Trophoblast cell (in vitro differentiated cells and primary cell): ENCODE measurements around the gene PROC.

Experiments used
- DNase-seq, 2 donors: peaks; one replicate each; pipeline ENCODE4 v3.0.0-alpha.2; 2016
- H2AFZ ChIP-seq: 2 replicates; pipeline ENCODE4 v1.6.1; 2013; ENCODE audit warnings: low read length, moderate library complexity, mild to moderate bottlenecking; ENCODE audit not compliant: insufficient read depth, poor library complexity
- H2AK5ac ChIP-seq: 2 replicates; pipeline ENCODE4 v1.6.1; 2013; ENCODE audit warnings: mild to moderate bottlenecking, low read length
- H2BK120ac ChIP-seq: 2 replicates; pipeline ENCODE4 v1.6.1; 2013; ENCODE audit warnings: low read length, mild to moderate bottlenecking, moderate library complexity; ENCODE audit not compliant: insufficient read depth, poor library complexity
- H2BK12ac ChIP-seq: 2 replicates; pipeline ENCODE4 v1.6.1; 2013; ENCODE audit warnings: mild to moderate bottlenecking, low read length, moderate library complexity
- H2BK5ac ChIP-seq: 2 replicates; pipeline ENCODE4 v1.6.1; 2013; ENCODE audit warnings: low read length, low read depth, moderate library complexity, mild to moderate bottlenecking; ENCODE audit not compliant: poor library complexity
- H3K14ac ChIP-seq: 2 replicates; pipeline ENCODE4 v1.6.1; 2013; ENCODE audit warnings: mild to moderate bottlenecking, low read length
- H3K18ac ChIP-seq: 2 replicates; pipeline ENCODE4 v1.6.1; 2013; ENCODE audit warnings: mild to moderate bottlenecking, low read length
- H3K23ac ChIP-seq: 2 replicates; pipeline ENCODE4 v1.6.1; 2013; ENCODE audit warnings: low read length
- H3K27ac ChIP-seq: 2 replicates; pipeline ENCODE4 v1.5.1; 2013; ENCODE audit warnings: low read depth, mild to moderate bottlenecking, inconsistent platforms, low read length, moderate library complexity
- H3K27me3 ChIP-seq: 2 replicates; pipeline ENCODE4 v1.6.1; 2013; ENCODE audit warnings: inconsistent platforms, mild to moderate bottlenecking, low read length, moderate library complexity; ENCODE audit not compliant: insufficient read depth
- H3K36me3 ChIP-seq, 2 experiments: 1 replicate in 1 of 2; 2 replicates in 1 of 2; pipeline ENCODE4 v1.6.1; 2013; ENCODE audit warnings: low read length in 2 of 2, mild to moderate bottlenecking in 2 of 2, moderate library complexity in 1 of 2; ENCODE audit not compliant: insufficient read depth in 2 of 2, control insufficient read depth in 1 of 2
- H3K4ac ChIP-seq: 2 replicates; pipeline ENCODE4 v1.6.1; 2013; ENCODE audit warnings: low read depth, mild to moderate bottlenecking, low read length, moderate library complexity
- H3K4me1 ChIP-seq, 2 experiments: 1 replicate in 1 of 2; 2 replicates in 1 of 2; pipeline ENCODE4 v1.6.1; 2013; ENCODE audit warnings: low read length in 2 of 2, mild to moderate bottlenecking in 2 of 2, moderate library complexity in 1 of 2; ENCODE audit not compliant: insufficient read depth in 2 of 2, control insufficient read depth in 1 of 2
- H3K4me2 ChIP-seq: 2 replicates; pipeline ENCODE4 v1.6.1; 2013; ENCODE audit warnings: inconsistent platforms, mild to moderate bottlenecking, low read length, moderate library complexity
- H3K4me3 ChIP-seq: 2 replicates; pipeline ENCODE4 v1.5.1; 2013; ENCODE audit warnings: mild to moderate bottlenecking, low read depth, low read length, inconsistent platforms
- H3K79me1 ChIP-seq: one replicate; pipeline ENCODE4 v1.6.1; 2013; ENCODE audit warnings: low read length
- H3K79me2 ChIP-seq: 2 replicates; pipeline ENCODE4 v1.6.1; 2013; ENCODE audit warnings: low read length, mild to moderate bottlenecking; ENCODE audit not compliant: control insufficient read depth, insufficient read depth, poor library complexity
- H3K9ac ChIP-seq: 2 replicates; pipeline ENCODE4 v1.6.1; 2013; ENCODE audit warnings: mild to moderate bottlenecking, low read length
- H3K9me3 ChIP-seq: 2 replicates; pipeline ENCODE4 v1.6.1; 2013; ENCODE audit warnings: low read depth, mild to moderate bottlenecking, control low read depth, inconsistent platforms, low read length; ENCODE audit not compliant: insufficient read depth
- H4K12ac ChIP-seq: 2 replicates; pipeline ENCODE4 v1.6.1; 2013; ENCODE audit warnings: low read depth, mild to moderate bottlenecking, low read length, moderate library complexity
- H4K8ac ChIP-seq: 2 replicates; pipeline ENCODE4 v1.6.1; 2013; ENCODE audit warnings: low read depth, mild to moderate bottlenecking, low read length, moderate library complexity
- H4K91ac ChIP-seq: one replicate; pipeline ENCODE4 v1.6.1; 2013; ENCODE audit warnings: low read depth, mild to moderate bottlenecking, low read length, moderate library complexity
- WGBS: extraction: QIAGEN DNeasy Blood & Tissue Kit; methylation state at CpG from one replicate; pipeline ENCODE4 v1.1.7; 2013; ENCODE audit warnings: missing lambda C conversion rate; ENCODE audit not compliant: insufficient read length, insufficient coverage; ENCODE audit errors: extremely low coverage; 5-methylcytosine and 5-hydroxymethylcytosine counted together

The PROC gene

DNA sequence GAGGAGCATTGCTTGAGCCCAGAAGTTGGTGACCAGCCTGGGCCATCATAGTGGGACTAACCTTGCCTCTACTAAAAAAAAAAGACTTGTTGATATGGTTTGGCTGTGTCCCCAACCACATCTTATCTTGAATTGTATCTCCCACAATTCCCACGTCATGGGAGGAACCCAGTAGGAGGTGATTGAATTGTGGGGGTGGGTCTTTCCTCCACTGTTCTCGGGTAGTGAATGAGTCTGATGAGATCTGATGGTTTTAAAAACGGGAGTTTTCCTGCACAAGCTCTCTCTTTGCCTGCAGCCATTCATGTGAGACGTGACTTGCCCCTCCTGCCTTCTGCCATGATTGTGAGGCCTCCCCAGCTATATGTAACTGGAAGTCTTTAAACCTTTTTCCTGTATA lies 47.0 kb downstream of the PROC start:
- Histone ChIP-seq H4K12ac (no peak overlapping the region), H4K91ac (no peak overlapping the region)

GRCh38 chr2:127469051-127469450 lies 50.8 kb downstream of the PROC start:
- H2AFZ ChIP-seq, result no peak overlapping the region
- no peak overlapping the region for H3K18ac ChIP-seq
- H2BK12ac ChIP-seq, result no peak overlapping the region
- H3K9ac ChIP-seq, result no peak overlapping the region
- H3K27me3 ChIP-seq, result no peaks in the 10 kb centered on the region
- DNase-seq, result no peak
- no CpG with 5 or more reads among the region's 8 CpGs for WGBS
- H4K91ac ChIP-seq, result no peak overlapping the region
- H3K79me1 ChIP-seq, result no peaks in the 10 kb centered on the region
- H3K36me3 ChIP-seq, result peaks cover 2 to 8% of the 10 kb centered on the region in 2 experiments
- H3K4me1 ChIP-seq, result no peaks in the 10 kb centered on the region
- H3K14ac ChIP-seq, result no peak overlapping the region
- H3K23ac ChIP-seq, result no peak overlapping the region
- H3K4me3 ChIP-seq, result no peak overlapping the region
- no peak overlapping the region for H3K4ac ChIP-seq
- H2BK120ac ChIP-seq, result no peak overlapping the region
- H3K79me2 ChIP-seq, result no peaks in the 10 kb centered on the region
- H3K4me2 ChIP-seq, result no peak overlapping the region
- no peak overlapping the region for H3K27ac ChIP-seq
- no peak overlapping the region for H4K12ac ChIP-seq
- no peak overlapping the region for H2BK5ac ChIP-seq
- no peak overlapping the region for H2AK5ac ChIP-seq
- no peak overlapping the region for H4K8ac ChIP-seq
- no peaks in the 10 kb centered on the region for H3K9me3 ChIP-seq

More for the DNA sequence above, 47.0 kb downstream of the PROC start:
- Histone ChIP-seq H2AK5ac (no peak overlapping the region), H3K18ac (no peak overlapping the region), H3K9me3 (no peaks in the 10 kb centered on the region), H2AFZ (no peak overlapping the region), H4K8ac (no peak overlapping the region), H3K4me3 (no peak overlapping the region), H3K27me3 (no peaks in the 10 kb centered on the region), H3K79me1 (no peaks in the 10 kb centered on the region), H3K79me2 (no peaks in the 10 kb centered on the region), H2BK120ac (no peak overlapping the region), H3K4ac (no peak overlapping the region), H2BK12ac (no peak overlapping the region), H3K14ac (no peak overlapping the region), H3K9ac (no peak overlapping the region), H3K4me2 (no peak overlapping the region), H3K36me3 (peaks cover 2 to 8% of the 10 kb centered on the region in 2 experiments), H2BK5ac (no peak overlapping the region), H3K27ac (no peak overlapping the region), H3K4me1 (no peaks in the 10 kb centered on the region), H3K23ac (no peak overlapping the region)
- no peak for DNase-seq
- WGBS, result no CpG with 5 or more reads among the region's 4 CpGs

DNA sequence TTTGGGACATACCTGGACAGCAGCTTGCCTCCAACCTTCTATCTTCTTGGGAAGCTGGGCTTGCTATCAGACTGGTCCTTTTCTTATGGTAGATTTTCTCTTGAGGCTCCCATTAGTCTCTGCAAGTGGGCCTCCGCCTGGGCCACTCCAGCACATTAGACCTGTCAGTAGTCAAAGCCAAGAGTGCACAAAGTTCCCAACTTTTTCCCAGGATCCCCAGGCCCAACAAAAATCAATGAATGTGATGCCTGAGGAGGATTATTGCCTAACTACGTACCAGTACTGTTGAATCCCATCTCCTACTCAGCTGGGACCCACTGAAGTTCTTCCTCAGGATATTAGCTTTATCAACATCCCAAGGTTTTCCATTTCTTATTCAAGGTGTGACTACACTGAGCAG lies 51.7 kb downstream of the PROC start:
- Histone ChIP-seq H3K79me2 (no peaks in the 10 kb centered on the region), H4K91ac (no peak overlapping the region), H3K79me1 (no peaks in the 10 kb centered on the region), H3K4me1 (no peaks in the 10 kb centered on the region), H3K4me3 (no peak overlapping the region), H2AK5ac (no peak overlapping the region), H3K9me3 (no peaks in the 10 kb centered on the region), H3K18ac (no peak overlapping the region), H3K4me2 (no peak overlapping the region), H3K14ac (no peak overlapping the region), H2BK120ac (no peak overlapping the region), H3K4ac (no peak overlapping the region), H3K27ac (no peak overlapping the region), H4K12ac (no peak overlapping the region), H3K9ac (no peak overlapping the region), H2BK5ac (no peak overlapping the region), H2BK12ac (no peak overlapping the region), H3K23ac (no peak overlapping the region), H2AFZ (no peak overlapping the region), H4K8ac (no peak overlapping the region), H3K36me3 (peaks cover 2 to 8% of the 10 kb centered on the region in 2 experiments), H3K27me3 (no peaks in the 10 kb centered on the region)
- no peak for DNase-seq
- no CpG with 5 or more reads among the region's 2 CpGs for WGBS

GRCh38 chr2:127471286-127471988 lies 53.2 kb downstream of the PROC start:
- Histone ChIP-seq H2AK5ac (no peak overlapping the region), H2BK5ac (no peak overlapping the region), H4K91ac (no peak overlapping the region), H3K27ac (no peak overlapping the region), H3K9me3 (no peaks in the 10 kb centered on the region), H3K23ac (no peak overlapping the region), H2BK120ac (no peak overlapping the region), H2AFZ (no peak overlapping the region), H3K4me2 (no peak overlapping the region), H3K27me3 (no peaks in the 10 kb centered on the region), H3K79me1 (no peaks in the 10 kb centered on the region), H3K14ac (no peak overlapping the region), H3K9ac (no peak overlapping the region), H3K18ac (no peak overlapping the region), H3K4ac (no peak overlapping the region), H3K79me2 (no peaks in the 10 kb centered on the region), H3K4me3 (no peak overlapping the region), H4K12ac (no peak overlapping the region), H3K4me1 (no peaks in the 10 kb centered on the region), H3K36me3 (peaks cover under 1 to 6% of the 10 kb centered on the region in 2 experiments), H4K8ac (no peak overlapping the region), H2BK12ac (no peak overlapping the region)
- WGBS, result no CpG with 5 or more reads among the region's 4 CpGs
- DNase-seq, result no peak
